Mesenchymal stem cell (in vitro differentiated cells and primary cell): ENCODE results near the gene USP12.

Experiments
- DNase-seq: peaks from one replicate; pipeline ENCODE4 v3.0.0-alpha.2; 2013
- H2AFZ ChIP-seq: one replicate; pipeline ENCODE4 v1.6.1; 2013; ENCODE audit warnings: low read depth, mild to moderate bottlenecking, control low read depth, inconsistent platforms, low read length, moderate library complexity
- H2AK5ac ChIP-seq: 2 replicates; pipeline ENCODE4 v1.6.1; 2013; ENCODE audit warnings: low read length, moderate library complexity, mild to moderate bottlenecking, inconsistent platforms; ENCODE audit not compliant: severe bottlenecking
- H2BK120ac ChIP-seq: one replicate; pipeline ENCODE4 v1.6.1; 2013; ENCODE audit warnings: low read depth, mild to moderate bottlenecking, inconsistent platforms, low read length, moderate library complexity
- H2BK12ac ChIP-seq, 2 experiments: one replicate each; pipeline ENCODE4 v1.6.1; 2013; ENCODE audit warnings: inconsistent platforms in 2 of 2, low read length in 2 of 2, mild to moderate bottlenecking in 2 of 2, moderate library complexity in 2 of 2, control low read depth in 1 of 2
- H2BK15ac ChIP-seq: one replicate; pipeline ENCODE4 v1.6.1; 2013; ENCODE audit warnings: mild to moderate bottlenecking, low read depth, inconsistent platforms; ENCODE audit not compliant: poor library complexity, severe bottlenecking
- H2BK5ac ChIP-seq: 2 replicates; pipeline ENCODE4 v1.6.1; 2013; ENCODE audit warnings: low read depth, mild to moderate bottlenecking, low read length, control low read depth, inconsistent platforms; ENCODE audit not compliant: poor library complexity, severe bottlenecking
- H3K14ac ChIP-seq, 2 experiments: one replicate each; pipeline ENCODE4 v1.6.1; 2013; ENCODE audit warnings: inconsistent platforms in 2 of 2, low read length in 2 of 2, control low read depth in 1 of 2, mild to moderate bottlenecking in 1 of 2, moderate library complexity in 1 of 2
- H3K18ac ChIP-seq, 2 experiments: one replicate each; pipeline ENCODE4 v1.6.1; 2013; ENCODE audit warnings: inconsistent platforms in 2 of 2, low read length in 2 of 2, control low read depth in 1 of 2, low read depth in 1 of 2, mild to moderate bottlenecking in 1 of 2
- H3K23ac ChIP-seq, 2 experiments: one replicate each; pipeline ENCODE4 v1.6.1; 2013; ENCODE audit warnings: inconsistent platforms in 2 of 2, low read length in 2 of 2, mild to moderate bottlenecking in 2 of 2, moderate library complexity in 2 of 2, control low read depth in 1 of 2
- H3K27ac ChIP-seq: 2 replicates; pipeline ENCODE4 v1.5.1; 2013; ENCODE audit warnings: mild to moderate bottlenecking, moderate library complexity, low read length, control low read depth, inconsistent platforms; ENCODE audit not compliant: poor library complexity, severe bottlenecking
- H3K27me3 ChIP-seq, 2 experiments: 2 replicates each; pipeline versions ENCODE4 v1.6.1 to v1.7.0; 2013; ENCODE audit warnings: low read length in 2 of 2, mild to moderate bottlenecking in 2 of 2, moderate library complexity in 2 of 2, control low read depth in 1 of 2, inconsistent platforms in 1 of 2; ENCODE audit not compliant: control insufficient read depth in 1 of 2, insufficient read depth in 1 of 2
- H3K36me3 ChIP-seq, 2 experiments: 2 replicates each; pipeline versions ENCODE4 v1.6.1 to v1.7.0; 2013; ENCODE audit warnings: low read length in 2 of 2, control low read depth in 1 of 2, inconsistent platforms in 1 of 2, low read depth in 1 of 2, mild to moderate bottlenecking in 1 of 2; ENCODE audit not compliant: insufficient read depth in 2 of 2, control insufficient read depth in 1 of 2
- H3K4ac ChIP-seq, 2 experiments: one replicate each; pipeline ENCODE4 v1.6.1; 2013; ENCODE audit warnings: inconsistent platforms in 2 of 2, low read length in 2 of 2, mild to moderate bottlenecking in 2 of 2, moderate library complexity in 2 of 2, control low read depth in 1 of 2, low read depth in 1 of 2
- H3K4me1 ChIP-seq: 2 replicates; pipeline ENCODE4 v1.6.1; 2013; ENCODE audit warnings: low read depth, low read length, control low read depth; ENCODE audit not compliant: control insufficient read depth, insufficient read depth
- H3K4me2 ChIP-seq: 2 replicates; pipeline ENCODE4 v1.6.1; 2013; ENCODE audit warnings: low read length, mild to moderate bottlenecking, inconsistent platforms; ENCODE audit not compliant: poor library complexity, severe bottlenecking
- H3K4me3 ChIP-seq, 2 experiments: 2 replicates each; pipeline versions ENCODE4 v1.5.1 to v1.7.0; 2013; ENCODE audit warnings: low read length in 2 of 2, mild to moderate bottlenecking in 2 of 2, control low read depth in 1 of 2, low read depth in 1 of 2; ENCODE audit not compliant: insufficient read depth in 1 of 2
- H3K79me1 ChIP-seq: replicated peaks from 2 replicates; pipeline ENCODE4 v1.6.1; 2013; ENCODE audit warnings: mild to moderate bottlenecking, control low read depth, low read length, inconsistent platforms; ENCODE audit not compliant: poor library complexity, severe bottlenecking
- H3K9ac ChIP-seq: 2 replicates; pipeline ENCODE4 v1.7.0; 2013; ENCODE audit warnings: mild to moderate bottlenecking, low read length, moderate library complexity
- H3K9me3 ChIP-seq: 2 replicates; pipeline ENCODE4 v1.7.0; 2013; ENCODE audit warnings: mild to moderate bottlenecking, low read length; ENCODE audit not compliant: control insufficient read depth
- H4K8ac ChIP-seq: one replicate; pipeline ENCODE4 v1.6.1; 2013; ENCODE audit warnings: inconsistent platforms, mild to moderate bottlenecking, low read length, moderate library complexity
- H4K91ac ChIP-seq: one replicate; pipeline ENCODE4 v1.6.1; 2013; ENCODE audit warnings: mild to moderate bottlenecking, low read length, inconsistent platforms
- WGBS: methylation state at CpG from one replicate; pipeline ENCODE4 v1.1.7; 2013; ENCODE audit warnings: mixed read lengths; 5-methylcytosine and 5-hydroxymethylcytosine counted together

The USP12 gene

DNA sequence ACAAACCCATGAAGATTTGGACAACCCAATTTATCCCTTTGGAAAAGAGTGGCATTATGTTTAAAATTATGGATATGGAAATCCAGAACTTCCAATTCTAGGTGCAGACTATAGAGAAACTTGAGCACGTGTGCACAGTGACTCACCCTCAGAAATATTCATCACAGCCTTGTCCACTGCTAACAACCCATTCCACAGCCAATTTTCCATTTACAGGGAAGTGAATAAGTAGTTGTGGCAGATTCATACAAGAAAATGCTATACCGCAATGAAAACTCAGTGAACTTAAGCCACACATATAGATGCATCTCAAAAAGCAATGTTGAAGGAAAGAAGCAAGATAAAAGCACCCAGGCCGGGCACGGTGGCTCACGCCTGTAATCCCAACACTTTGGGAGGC is 133.3 kb downstream of the USP12 start:
- Histone ChIP-seq H2AFZ (no peak overlapping the region), H2BK5ac (no peak overlapping the region), H2BK120ac (no peak overlapping the region), H3K36me3 (no peaks in the 10 kb centered on the region), H4K8ac (no peak overlapping the region), H3K27me3 (no peaks in the 10 kb centered on the region), H3K23ac (no peak overlapping the region), H4K91ac (no peak overlapping the region), H2AK5ac (no peak overlapping the region), H3K4me1 (peaks cover 31% of the 10 kb centered on the region), H3K4ac (no peak overlapping the region), H3K4me2 (no peak overlapping the region), H3K4me3 (no peak overlapping the region), H3K14ac (no peak overlapping the region), H3K18ac (no peak overlapping the region), H2BK15ac (no peak overlapping the region), H3K9me3 (no peaks in the 10 kb centered on the region), H3K27ac (no peak overlapping the region), H3K9ac (no peak overlapping the region), H2BK12ac (no peak overlapping the region), H3K79me1 (no peaks in the 10 kb centered on the region)
- peak; percentile 82 for DNase-seq
- WGBS = 90% methylated on average over 2 of the region's 5 CpGs

DNA sequence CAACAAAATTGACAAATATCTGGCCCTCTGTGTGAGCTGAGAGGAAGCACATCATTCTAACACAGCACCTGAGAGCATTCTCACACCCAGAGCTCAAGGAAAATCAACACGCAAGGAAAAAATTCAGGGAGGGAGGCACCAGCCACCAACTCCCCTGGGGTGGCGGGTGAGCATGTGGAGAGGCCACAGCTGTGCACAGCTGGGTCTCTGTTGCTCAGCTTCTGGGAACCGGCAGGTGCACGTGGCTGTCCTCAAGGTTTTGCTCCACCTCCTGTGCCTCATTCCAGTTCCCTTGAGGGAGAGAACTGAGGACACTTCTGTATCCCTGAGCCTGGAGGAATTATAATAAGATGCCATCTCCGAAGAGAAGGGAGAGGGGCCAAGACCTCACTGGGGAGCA is 134.0 kb downstream of the USP12 start:
- DNase-seq = peak; percentile 68
- Histone ChIP-seq H3K4me3 (no peak overlapping the region), H3K14ac (no peak overlapping the region), H3K9ac (no peak overlapping the region), H4K91ac (no peak overlapping the region), H2AK5ac (no peak overlapping the region), H2BK5ac (no peak overlapping the region), H3K9me3 (no peaks in the 10 kb centered on the region), H2BK15ac (peak overlapping the region; percentile 32), H3K4me2 (no peak overlapping the region), H3K4me1 (peaks cover 31% of the 10 kb centered on the region), H3K79me1 (no peaks in the 10 kb centered on the region), H3K27ac (no peak overlapping the region), H2BK12ac (peak overlapping the region in 1 of 2 experiments; percentile 64), H3K18ac (no peak overlapping the region), H3K23ac (no peak overlapping the region), H3K36me3 (no peaks in the 10 kb centered on the region), H3K27me3 (no peaks in the 10 kb centered on the region), H2BK120ac (no peak overlapping the region), H4K8ac (no peak overlapping the region), H2AFZ (no peak overlapping the region), H3K4ac (no peak overlapping the region)
- WGBS = 76% methylated on average over 5 of the region's 5 CpGs

DNA sequence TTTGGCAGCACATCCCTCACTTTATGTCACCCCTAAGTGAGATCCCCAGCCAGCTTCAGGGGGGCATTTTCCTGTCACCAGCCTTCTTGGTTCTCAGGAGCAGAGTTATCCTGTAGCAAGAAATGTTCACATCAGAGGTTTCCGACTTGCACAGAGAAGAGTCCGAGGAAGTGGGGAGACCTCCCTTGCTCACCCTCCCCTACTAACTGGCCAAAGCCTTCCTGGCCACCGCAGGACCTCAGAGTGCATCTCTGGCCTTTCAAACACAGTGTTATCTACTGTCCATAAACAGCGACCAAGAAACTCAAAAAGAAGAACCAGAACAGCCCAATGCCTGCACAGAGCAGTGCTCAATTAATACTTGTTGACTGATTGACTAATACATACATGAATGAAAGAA is 134.4 kb downstream of the USP12 start:
- Histone ChIP-seq H3K18ac (peak overlapping the region; percentile 5 to 46), H4K91ac (no peak overlapping the region), H2BK120ac (no peak overlapping the region), H3K4me2 (no peak overlapping the region), H3K36me3 (no peaks in the 10 kb centered on the region), H3K79me1 (no peaks in the 10 kb centered on the region), H3K9ac (no peak overlapping the region), H3K4me3 (no peak overlapping the region), H3K27me3 (no peaks in the 10 kb centered on the region), H3K14ac (no peak overlapping the region), H2BK5ac (no peak overlapping the region), H2BK12ac (peak overlapping the region; percentile 64 to 70), H2AFZ (no peak overlapping the region), H3K9me3 (no peaks in the 10 kb centered on the region), H3K4ac (peak overlapping the region in 1 of 2 experiments; percentile 15), H2BK15ac (no peak overlapping the region), H3K23ac (no peak overlapping the region), H3K4me1 (peaks cover 31% of the 10 kb centered on the region), H4K8ac (peak overlapping the region; percentile 31), H2AK5ac (peak overlapping the region; percentile 57), H3K27ac (peak overlapping the region; percentile 1)
- no peak for DNase-seq
- WGBS = 88% methylated on average over 3 of the region's 4 CpGs

DNA sequence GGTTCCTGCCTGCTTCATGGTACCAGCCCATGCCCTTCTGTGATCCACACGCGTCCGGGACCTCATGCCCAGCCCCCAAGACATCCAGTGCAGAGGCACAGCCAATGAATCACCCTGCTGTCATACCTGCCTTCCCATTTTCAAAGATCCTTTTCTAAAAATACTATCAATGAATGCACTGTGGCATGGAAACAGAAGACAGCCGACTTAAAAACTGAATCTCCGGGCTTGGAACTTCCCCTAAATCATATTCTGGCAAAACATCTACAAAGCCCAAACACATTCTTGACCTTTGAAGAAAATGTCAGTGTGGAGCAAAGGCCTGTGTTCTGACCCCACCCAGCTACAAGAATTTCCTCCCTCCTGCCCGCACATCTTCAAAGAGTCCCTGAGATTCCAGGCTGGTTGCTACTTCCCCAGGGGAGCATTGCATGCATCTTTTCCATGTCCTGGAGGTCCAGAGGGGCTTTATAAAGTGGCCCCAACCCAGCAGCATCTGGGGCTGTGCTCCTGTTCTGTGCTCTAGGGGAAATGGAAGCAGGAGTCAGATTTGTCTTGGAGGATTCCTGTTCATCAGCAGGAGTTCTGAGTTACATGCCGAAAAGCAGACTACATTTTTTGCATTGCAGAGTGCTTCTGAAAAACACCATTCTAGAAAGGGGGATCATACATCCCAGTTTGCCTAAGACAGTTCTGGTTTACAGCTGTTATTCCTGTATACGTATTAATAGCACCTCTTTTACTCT is 135.2 kb downstream of the USP12 start:
- H4K8ac ChIP-seq = peak overlapping the region; percentile 46
- H2BK120ac ChIP-seq = no peak overlapping the region
- H4K91ac ChIP-seq = no peak overlapping the region
- peaks cover 31% of the 10 kb centered on the region for H3K4me1 ChIP-seq
- H3K36me3 ChIP-seq = no peaks in the 10 kb centered on the region
- H2BK12ac ChIP-seq = peak overlapping the region; percentile 46 to 59
- H2BK15ac ChIP-seq = no peak overlapping the region
- H3K9me3 ChIP-seq = no peaks in the 10 kb centered on the region
- H3K4me2 ChIP-seq = peak overlapping the region; percentile 36
- no peak overlapping the region for H3K4ac ChIP-seq
- no peak overlapping the region for H3K14ac ChIP-seq
- DNase-seq = peak; percentile 53
- H3K79me1 ChIP-seq = no peaks in the 10 kb centered on the region
- WGBS = 15% methylated on average over 8 of the region's 8 CpGs
- peak overlapping the region; percentile 63 to 77 for H3K18ac ChIP-seq
- no peak overlapping the region for H3K9ac ChIP-seq
- no peak overlapping the region for H2BK5ac ChIP-seq
- H2AFZ ChIP-seq = no peak overlapping the region
- H2AK5ac ChIP-seq = no peak overlapping the region
- H3K23ac ChIP-seq = no peak overlapping the region
- no peak overlapping the region for H3K4me3 ChIP-seq
- H3K27ac ChIP-seq = peak overlapping the region; percentile 9
- no peaks in the 10 kb centered on the region for H3K27me3 ChIP-seq
